ENCODE measurements around the gene ADAMTS4. TPM values are rescaled to one million over a fixed set of nuclear protein-coding genes. Genes with fewer than 3 reads are reported as not detected.

ADAMTS4 gene
- 10 to 100 TPM in 1 of 4 donors, 1 to 10 TPM in 2, under 1 TPM in 1; 0.20 to 15.3 (median 4.2) TPM for total RNA-seq

GRCh38 chr1:161198897-161199431 is at the start of gene ADAMTS4:
TSS of gene ADAMTS4 (minus strand) at chr1:161199054. CDS start at chr1:161198627, 427 bp downstream.
- DNase-seq (ENCODE audit: low spot score in 2 of 2) = peak; percentile 62 to 92
- TF ChIP-seq POLR2A (IDR thresholded peaks at IDR 0.05) (no peak), CTCF (IDR thresholded peaks at IDR 0.05) (no peak)
- intact Hi-C loops (cut with DNase I; ENCODE audit: low total_unique reads) = no loop called here
- H3K4me3 ChIP-seq (ENCODE audit: low read depth, poor library complexity, severe bottlenecking) = peak within 1 kb of the TSS; percentile 24
- 16 to 17% methylated on average over 11 of the region's 11 CpGs for WGBS, 2 donors

- no peak overlapping the region for H3K4me3 ChIP-seq (ENCODE audit: low read depth, poor library complexity, severe bottlenecking)
- peak in 1 of 2 donors; percentile 26 for DNase-seq (ENCODE audit: low spot score in 2 of 2)
- no peak for TF ChIP-seq CTCF (IDR thresholded peaks at IDR 0.05)
- TF ChIP-seq POLR2A (IDR thresholded peaks at IDR 0.05) = no peak
- WGBS, 2 donors = 47 to 48% methylated on average over 4 of the region's 4 CpGs
- intact Hi-C loops (cut with DNase I; ENCODE audit: low total_unique reads) = no loop called here
Observed at GRCh38 chr1:161244888-161245287, 46.0 kb upstream of the ADAMTS4 start.

- no peak for TF ChIP-seq POLR2A (IDR thresholded peaks at IDR 0.05)
- no peak for TF ChIP-seq CTCF (IDR thresholded peaks at IDR 0.05)
- intact Hi-C loops (cut with DNase I; ENCODE audit: low total_unique reads) = no loop called here
- WGBS, 2 donors = 76 to 79% methylated on average over 2 of the region's 2 CpGs
- DNase-seq (ENCODE audit: low spot score in 2 of 2) = no peak
- H3K4me3 ChIP-seq (ENCODE audit: low read depth, poor library complexity, severe bottlenecking) = no peak overlapping the region
Observed at GRCh38 chr1:161242313-161242712, 43.5 kb upstream of the ADAMTS4 start.

- 69 to 73% methylated on average over 3 of the region's 3 CpGs for WGBS, 2 donors
- intact Hi-C loops (cut with DNase I; ENCODE audit: low total_unique reads) = no loop called here
- no peak for TF ChIP-seq POLR2A (IDR thresholded peaks at IDR 0.05)
- no peak for TF ChIP-seq CTCF (IDR thresholded peaks at IDR 0.05)
- H3K4me3 ChIP-seq (ENCODE audit: low read depth, poor library complexity, severe bottlenecking) = no peak overlapping the region
- DNase-seq (ENCODE audit: low spot score in 2 of 2) = no peak
Observed at GRCh38 chr1:161241682-161242081, 42.8 kb upstream of the ADAMTS4 start.

- intact Hi-C loops (cut with DNase I; ENCODE audit: low total_unique reads) = no loop called here
- TF ChIP-seq CTCF (IDR thresholded peaks at IDR 0.05) = no peak
- TF ChIP-seq POLR2A (IDR thresholded peaks at IDR 0.05) = no peak
- WGBS, 2 donors = 52 to 55% methylated on average over 4 of the region's 4 CpGs
- no peak for DNase-seq (ENCODE audit: low spot score in 2 of 2)
- no peak within 1 kb of the TSS for H3K4me3 ChIP-seq (ENCODE audit: low read depth, poor library complexity, severe bottlenecking)
Observed at GRCh38 chr1:161238039-161238473, 39.2 kb upstream of the ADAMTS4 start, which contains the start of gene NR1I3. TSS of gene NR1I3 (minus strand) at chr1:161238203. CDS start at chr1:161236565, 1,638 bp downstream.

Data from lower leg skin (tissue), 4 donors.